ENCODE data around the gene ZBTB32. TPM values are rescaled to one million over a fixed set of nuclear protein-coding genes. Genes with fewer than 3 reads are reported as not detected.

The ZBTB32 gene
- total RNA-seq, 1 experiment from 2014 or later: not detected

DNA sequence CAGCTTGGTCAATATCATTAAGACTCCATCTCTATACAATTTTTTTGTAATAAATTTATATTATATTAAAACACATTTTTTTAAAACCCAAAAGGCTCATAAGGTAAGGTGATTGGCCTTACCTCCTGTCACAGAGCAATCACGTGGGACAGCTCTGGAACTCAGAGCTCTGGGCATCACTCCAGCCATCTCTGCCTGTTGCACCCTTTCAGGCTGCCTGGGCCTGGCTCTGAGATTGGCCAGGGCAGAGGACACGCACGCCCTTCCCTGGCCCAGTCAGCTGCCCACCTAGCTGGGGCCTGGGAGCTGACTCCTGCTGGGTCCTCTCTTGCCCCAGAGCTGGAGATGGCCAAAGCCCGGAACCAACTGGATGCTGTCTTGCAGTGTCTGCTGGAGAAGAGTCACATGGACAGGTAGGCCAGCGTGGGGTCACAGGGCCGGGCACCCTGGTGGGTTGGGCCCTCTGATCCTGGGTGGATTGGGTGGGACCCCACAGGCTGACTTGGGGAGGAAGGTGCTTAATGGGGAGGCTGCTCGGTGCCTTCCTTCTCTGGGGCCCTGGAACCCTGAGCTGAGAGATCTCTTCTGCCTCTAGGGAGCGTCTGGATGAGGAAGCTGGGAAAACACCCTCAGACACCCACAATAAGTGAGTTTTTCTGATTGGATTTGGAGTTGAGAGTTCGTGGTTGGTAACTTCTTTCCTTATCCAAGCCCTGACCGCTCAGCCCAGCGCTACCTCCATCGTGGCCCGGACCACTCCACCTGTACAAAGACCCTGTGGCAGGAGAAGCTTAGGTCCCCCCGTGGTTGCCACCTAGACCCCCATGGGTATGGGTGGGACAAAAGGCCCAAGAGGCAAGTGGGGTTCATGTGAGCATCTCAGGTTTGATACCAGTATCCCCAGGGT is 47.7 kb downstream of the ZBTB32 start:
- Histone ChIP-seq H3K4me1 (replicated peaks) (peaks cover 11% of the 10 kb centered on the region), H3K36me3 (peaks cover 24% of the 10 kb centered on the region), H3K9me3 (replicated peaks) (no peaks in the 10 kb centered on the region), H3K27me3 (replicated peaks) (no peaks in the 10 kb centered on the region), H3K4me3 (no peak overlapping the region), H3K27ac (no peak overlapping the region)
- no peak for DNase-seq (ENCODE audit: low read depth in 1 of 2, low spot score in 2 of 2)

- Histone ChIP-seq H3K4me1 (replicated peaks) (peaks cover 14% of the 10 kb centered on the region), H3K4me3 (no peak overlapping the region), H3K36me3 (peaks cover 24% of the 10 kb centered on the region), H3K27ac (no peak overlapping the region), H3K27me3 (replicated peaks) (no peaks in the 10 kb centered on the region), H3K9me3 (replicated peaks) (no peaks in the 10 kb centered on the region)
- peak in 1 of 2 experiments; percentile 42 for DNase-seq (ENCODE audit: low read depth in 1 of 2, low spot score in 2 of 2)
These were observed 48.5 kb downstream of the ZBTB32 start for GRCh38 chr19:35752746-35753350.

GRCh38 chr19:35753634-35754369 is 49.4 kb downstream of the ZBTB32 start:
- H3K36me3 ChIP-seq: peaks cover 24% of the 10 kb centered on the region
- DNase-seq (ENCODE audit: low read depth in 1 of 2, low spot score in 2 of 2): no peak
- no peaks in the 10 kb centered on the region for H3K9me3 ChIP-seq (replicated peaks)
- no peak overlapping the region for H3K4me3 ChIP-seq
- H3K27ac ChIP-seq: no peak overlapping the region
- H3K27me3 ChIP-seq (replicated peaks): no peaks in the 10 kb centered on the region
- peaks cover 15% of the 10 kb centered on the region for H3K4me1 ChIP-seq (replicated peaks)

GRCh38 chr19:35754370-35755130 is 50.2 kb downstream of the ZBTB32 start:
- peaks cover 24% of the 10 kb centered on the region for H3K36me3 ChIP-seq
- DNase-seq (ENCODE audit: low read depth in 1 of 2, low spot score in 2 of 2): no peak
- H3K27ac ChIP-seq: no peak overlapping the region
- H3K4me3 ChIP-seq: no peak overlapping the region
- no peaks in the 10 kb centered on the region for H3K27me3 ChIP-seq (replicated peaks)
- no peaks in the 10 kb centered on the region for H3K9me3 ChIP-seq (replicated peaks)
- peaks cover 16% of the 10 kb centered on the region for H3K4me1 ChIP-seq (replicated peaks)

DNA sequence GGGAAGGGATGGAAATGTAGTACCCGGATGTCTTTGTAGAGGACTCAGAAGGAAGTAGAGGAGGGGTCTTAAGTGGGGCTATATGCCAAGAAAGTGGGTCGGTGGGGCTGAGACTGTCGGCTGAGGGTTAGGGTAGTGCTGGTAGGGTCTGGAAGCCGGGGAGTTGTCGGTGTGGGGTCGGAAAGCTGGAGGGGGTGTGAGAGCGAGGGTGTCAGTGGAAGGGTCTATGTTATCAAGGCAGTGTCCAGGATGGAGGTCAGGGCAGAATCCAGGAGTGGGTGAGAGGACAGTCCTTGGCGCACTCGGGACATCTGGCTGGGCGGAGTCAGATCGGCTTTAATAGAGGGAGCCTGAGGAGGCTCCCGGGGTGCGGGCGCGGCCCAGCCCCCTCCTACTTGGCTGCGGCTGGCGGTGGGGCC is 50.8 kb downstream of the ZBTB32 start:
- Histone ChIP-seq H3K36me3 (peaks cover 28% of the 10 kb centered on the region), H3K27ac (no peak overlapping the region), H3K27me3 (replicated peaks) (no peaks in the 10 kb centered on the region), H3K9me3 (replicated peaks) (no peaks in the 10 kb centered on the region), H3K4me1 (replicated peaks) (peaks cover 16% of the 10 kb centered on the region), H3K4me3 (no peak overlapping the region)
- DNase-seq (ENCODE audit: low read depth in 1 of 2, low spot score in 2 of 2): no peak

DNA sequence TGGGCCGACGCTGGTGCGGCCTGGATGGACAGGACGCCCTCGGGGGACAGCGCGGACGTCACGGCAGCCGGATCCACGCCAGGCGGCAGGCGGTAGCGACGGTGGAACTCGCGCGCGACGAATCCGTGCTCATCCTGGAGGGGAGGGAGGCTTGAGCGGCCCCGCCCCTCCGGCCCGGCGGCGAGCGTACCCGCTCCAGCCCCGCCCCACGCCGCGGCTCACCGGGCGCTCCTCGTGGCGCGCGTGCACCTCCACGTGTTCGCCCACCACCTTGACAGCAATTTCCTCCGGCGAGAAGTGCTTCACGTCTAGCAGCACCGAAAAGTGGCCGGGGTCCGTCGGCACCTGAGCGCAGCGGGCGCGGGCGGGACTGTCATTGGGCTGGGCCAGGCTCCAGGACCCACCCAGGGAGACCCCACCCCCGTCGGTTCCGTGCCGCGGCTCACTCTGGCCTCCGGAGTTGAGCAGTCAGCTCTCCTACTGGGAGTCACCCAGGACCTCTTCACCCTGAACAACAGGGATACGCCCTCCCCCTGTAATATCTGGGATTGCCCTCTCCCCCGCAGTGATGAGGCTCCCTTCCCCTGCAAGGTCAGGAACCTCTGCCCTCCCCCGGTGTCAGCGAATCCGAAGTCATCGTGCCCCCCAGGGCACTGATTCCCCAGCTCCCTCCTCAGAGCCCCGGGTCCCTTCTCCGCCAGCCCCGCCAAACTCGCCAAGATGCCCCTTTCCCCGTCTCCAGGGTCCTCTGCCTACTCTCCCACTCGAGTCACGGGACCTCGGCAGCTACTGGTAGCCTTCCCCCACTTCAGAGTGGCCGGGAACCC is 51.4 kb downstream of the ZBTB32 start:
- DNase-seq (ENCODE audit: low read depth in 1 of 2, low spot score in 2 of 2): peak in 1 of 2 experiments; percentile 42
- Histone ChIP-seq H3K4me3 (no peak overlapping the region), H3K4me1 (replicated peaks) (peaks cover 16% of the 10 kb centered on the region), H3K27me3 (replicated peaks) (no peaks in the 10 kb centered on the region), H3K9me3 (replicated peaks) (no peaks in the 10 kb centered on the region), H3K27ac (no peak overlapping the region), H3K36me3 (peaks cover 34% of the 10 kb centered on the region)

DNA sequence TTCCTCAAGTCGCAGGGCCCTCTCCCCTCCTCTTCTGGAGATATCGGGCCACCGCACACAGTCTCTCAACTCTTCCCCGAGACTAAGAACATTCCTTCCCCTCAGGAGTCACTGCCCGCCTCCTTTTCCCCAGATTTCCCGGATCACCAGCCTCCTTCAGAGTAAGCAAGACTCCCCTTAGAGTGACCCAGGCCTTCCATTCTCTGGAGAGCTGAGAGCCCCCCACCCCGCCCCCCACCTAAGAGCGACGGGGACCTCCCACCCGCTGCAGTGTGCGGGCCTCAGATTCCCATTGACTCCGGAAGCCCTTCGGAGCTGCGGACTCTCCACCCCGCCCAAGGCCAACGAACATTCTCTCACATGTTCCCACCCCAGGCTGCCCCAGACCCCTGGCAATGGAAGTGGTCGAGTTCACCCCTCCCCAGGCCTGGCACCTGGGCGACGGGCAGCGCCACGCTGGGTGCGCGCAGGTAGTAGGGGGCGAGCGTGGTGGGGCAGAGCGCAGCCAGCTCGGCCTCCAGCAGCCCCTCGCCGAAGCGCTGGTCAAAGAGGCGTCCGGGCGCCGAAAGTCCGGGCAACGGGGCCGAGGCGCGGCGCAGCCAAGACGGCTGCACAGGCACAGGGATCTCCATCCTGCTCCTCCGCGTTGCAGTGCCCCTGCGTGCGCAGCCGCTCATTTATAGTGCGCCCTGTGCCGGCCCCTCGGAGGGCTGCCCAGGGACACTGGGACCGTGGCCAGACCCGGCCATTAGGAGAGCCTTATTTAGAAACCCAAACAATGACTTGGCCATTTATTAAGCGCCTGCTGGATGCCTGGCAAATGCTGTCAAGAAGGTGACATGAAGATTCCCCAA is 52.2 kb downstream of the ZBTB32 start, which contains the start of gene HSPB6:
TSS of gene HSPB6 (minus strand) at position 653 of the 854 bp plus-strand sequence. CDS start at position 632, 21 bp downstream.
- H3K36me3 ChIP-seq: peaks cover 41% of the 10 kb centered on the region
- H3K4me1 ChIP-seq (replicated peaks): peaks cover 16% of the 10 kb centered on the region
- H3K27ac ChIP-seq: peak within 1 kb of the TSS; percentile 44
- no peaks in the 10 kb centered on the region for H3K27me3 ChIP-seq (replicated peaks)
- H3K4me3 ChIP-seq: peak within 1 kb of the TSS; percentile 61
- DNase-seq (ENCODE audit: low read depth in 1 of 2, low spot score in 2 of 2): no peak
- no peaks in the 10 kb centered on the region for H3K9me3 ChIP-seq (replicated peaks)

DNA sequence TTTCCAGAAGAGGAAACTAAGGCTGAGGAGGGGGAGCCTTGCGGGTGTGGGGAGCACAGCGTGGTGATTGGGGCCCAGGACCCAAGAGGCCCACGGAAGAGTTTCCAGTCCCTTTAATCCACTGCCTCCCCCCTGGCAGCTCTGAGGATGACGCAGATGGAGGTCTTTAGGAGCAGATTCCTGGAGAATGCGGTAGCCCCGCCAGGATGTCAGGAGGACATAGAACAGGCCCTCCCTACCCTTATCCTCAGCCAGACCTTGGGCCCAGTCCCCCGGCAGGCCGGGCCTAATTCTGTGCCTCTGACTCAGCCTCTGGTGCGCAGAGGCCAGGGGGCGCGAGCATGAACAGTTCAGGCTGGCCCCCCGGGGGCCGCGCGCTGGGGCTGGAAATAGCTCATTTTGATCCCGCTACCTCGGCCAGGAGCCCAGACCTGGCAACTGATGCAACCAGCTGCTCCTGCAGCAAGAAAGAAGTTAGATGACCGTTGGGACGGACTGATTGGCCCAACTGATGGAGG is 52.9 kb downstream of the ZBTB32 start:
- Histone ChIP-seq H3K27me3 (replicated peaks) (no peaks in the 10 kb centered on the region), H3K27ac (peak overlapping the region; percentile 44), H3K4me1 (replicated peaks) (peaks cover 16% of the 10 kb centered on the region), H3K4me3 (peak overlapping the region; percentile 61), H3K36me3 (peaks cover 39% of the 10 kb centered on the region), H3K9me3 (replicated peaks) (no peaks in the 10 kb centered on the region)
- peak in 1 of 2 experiments; percentile 74 for DNase-seq (ENCODE audit: low read depth in 1 of 2, low spot score in 2 of 2)

DNA sequence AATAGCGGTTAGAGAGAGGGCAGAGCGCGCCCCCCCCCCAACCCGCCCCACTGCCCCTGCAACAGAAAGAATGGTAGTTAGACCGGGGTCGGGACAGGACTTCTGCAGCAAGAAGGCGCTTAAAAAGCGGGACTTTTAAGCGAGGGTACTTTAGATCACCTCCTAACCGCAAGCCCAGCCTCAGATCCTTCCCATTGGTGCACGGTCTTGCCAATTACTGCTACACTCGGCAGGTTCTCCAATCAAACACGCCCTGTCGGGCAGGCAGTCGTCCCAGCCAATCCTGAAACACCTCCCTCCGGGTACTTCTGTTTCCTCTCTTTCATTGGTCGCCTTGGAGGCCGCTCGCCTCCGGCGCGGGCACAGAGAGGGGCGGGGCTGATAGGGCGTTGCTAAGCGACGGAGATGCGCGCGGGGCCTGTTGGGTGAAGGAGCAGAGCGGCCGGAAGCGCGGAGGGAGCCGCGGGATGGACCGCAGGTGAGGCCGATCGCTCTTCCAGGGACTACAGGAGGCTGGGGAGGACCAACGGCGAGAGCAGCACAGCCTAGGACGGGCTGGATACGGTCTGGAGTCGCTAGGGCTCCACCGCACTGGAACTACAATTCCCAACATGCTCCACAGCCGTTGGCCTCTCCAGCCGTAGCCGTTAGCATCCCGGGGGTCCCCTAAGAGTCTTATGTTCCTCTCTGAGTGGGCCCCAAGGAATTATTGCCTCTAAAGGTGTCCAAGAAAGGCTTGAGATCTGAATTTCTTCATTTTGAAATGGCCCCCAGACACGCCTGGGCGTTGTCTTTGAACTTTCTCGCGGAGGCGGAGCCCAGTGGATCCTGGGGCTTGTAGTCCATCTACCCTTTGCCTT is 53.6 kb downstream of the ZBTB32 start, which contains the start of gene PROSER3:
TSS of gene PROSER3 (plus strand) at position 428 of the 860 bp plus-strand sequence. CDS start at position 468, 40 bp downstream.
- Histone ChIP-seq H3K27me3 (replicated peaks) (no peaks in the 10 kb centered on the region), H3K36me3 (peaks cover 33% of the 10 kb centered on the region), H3K4me3 (peak within 1 kb of the TSS; percentile 61), H3K4me1 (replicated peaks) (peaks cover 16% of the 10 kb centered on the region), H3K9me3 (replicated peaks) (no peaks in the 10 kb centered on the region), H3K27ac (peak within 1 kb of the TSS; percentile 86)
- peak; percentile 99 for DNase-seq (ENCODE audit: low read depth in 1 of 2, low spot score in 2 of 2)

GRCh38 chr19:35759697-35760096 is 55.3 kb downstream of the ZBTB32 start:
- Histone ChIP-seq H3K4me1 (replicated peaks) (peaks cover 16% of the 10 kb centered on the region), H3K36me3 (peaks cover 31% of the 10 kb centered on the region), H3K4me3 (no peak overlapping the region), H3K27ac (no peak overlapping the region), H3K27me3 (replicated peaks) (no peaks in the 10 kb centered on the region), H3K9me3 (replicated peaks) (no peaks in the 10 kb centered on the region)
- no peak for DNase-seq (ENCODE audit: low read depth in 1 of 2, low spot score in 2 of 2)
